SHP77 (cell line): ENCODE measurements around the gene HOXA3.

Source experiments
- DNase-seq, 2 experiments: peaks; one replicate each; lab custom pipeline; 2025; lab: John Stamatoyannopoulos, UW

HOXA3 gene

DNA sequence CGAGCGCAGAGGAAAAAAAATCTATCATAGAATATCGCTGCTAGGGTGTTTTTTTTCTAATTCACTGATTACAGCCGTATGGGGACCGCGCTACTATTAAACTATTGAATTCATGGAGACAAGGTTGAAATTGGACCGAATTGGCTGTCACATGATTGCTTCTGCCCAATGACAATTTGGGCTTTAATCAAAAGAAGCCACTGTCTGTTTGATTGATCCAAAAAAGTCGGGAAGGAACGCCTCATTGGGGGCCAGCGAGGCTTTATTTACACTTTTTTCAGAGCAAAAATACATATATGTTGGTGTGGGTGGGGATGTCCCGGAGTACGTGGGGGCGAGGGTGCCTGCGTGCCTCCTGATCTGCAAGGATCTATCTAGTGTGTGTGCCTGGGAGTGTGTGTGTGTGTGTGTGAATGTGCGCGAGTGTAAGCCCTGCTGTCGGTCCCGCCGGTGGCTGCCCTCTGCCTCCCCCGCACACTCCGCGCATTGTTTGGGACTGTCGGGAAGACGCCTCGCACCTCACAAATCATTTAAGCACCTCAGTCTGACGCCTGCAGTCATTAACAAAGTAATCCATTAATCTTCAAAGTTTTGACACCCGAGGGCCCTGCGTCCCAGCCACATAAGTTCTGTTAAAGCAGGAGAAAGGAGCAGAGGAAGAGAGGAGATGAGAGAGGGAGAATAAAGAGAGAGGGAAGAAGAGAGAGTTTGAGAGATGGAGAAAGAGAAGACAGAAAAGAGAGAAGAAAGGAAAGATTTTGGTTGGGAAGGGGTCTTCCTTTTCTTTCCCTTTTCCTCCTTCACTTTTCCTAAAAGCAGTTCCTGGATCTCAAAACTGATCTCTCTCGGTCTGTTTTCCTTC, 49.6 kb downstream of the HOXA3 start, which contains the start of gene HOXA2:
HOXA2 (minus strand) TSS at position 103 of the 862 bp plus-strand sequence. CDS start 183 bp downstream, outside the sequence.
- no peak for DNase-seq

DNA sequence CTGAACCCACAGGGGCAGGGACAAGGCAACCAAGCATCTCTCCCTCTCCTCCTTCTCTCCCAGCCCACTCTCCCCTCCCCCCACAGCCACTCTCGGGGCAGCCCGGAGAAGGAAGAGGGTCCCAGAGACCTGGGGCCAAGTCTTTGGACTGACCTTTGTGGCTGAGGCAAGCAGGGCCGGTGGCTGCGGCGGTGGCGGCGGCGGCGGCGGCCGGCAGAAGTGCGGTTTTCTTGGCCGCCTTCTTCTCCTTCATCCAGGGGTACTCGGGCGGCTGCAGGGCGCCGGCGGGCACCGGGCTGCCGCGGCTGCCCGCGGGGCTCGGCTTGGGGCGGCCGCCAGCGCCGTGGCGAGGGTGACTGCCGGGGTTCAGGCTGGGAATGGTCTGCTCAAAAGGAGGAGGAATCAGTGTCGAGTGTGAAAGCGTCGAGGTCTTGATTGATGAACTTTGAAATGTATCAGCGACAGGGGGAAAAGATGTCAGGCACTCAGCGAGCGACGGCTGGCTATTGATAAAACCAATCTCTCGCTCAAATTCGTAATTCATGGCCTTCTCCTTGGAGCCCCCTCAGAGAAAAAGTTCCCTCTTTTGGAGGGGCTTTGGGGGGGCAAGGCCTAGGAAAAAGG, 50.3 kb downstream of the HOXA3 start:
- no peak for DNase-seq

DNA sequence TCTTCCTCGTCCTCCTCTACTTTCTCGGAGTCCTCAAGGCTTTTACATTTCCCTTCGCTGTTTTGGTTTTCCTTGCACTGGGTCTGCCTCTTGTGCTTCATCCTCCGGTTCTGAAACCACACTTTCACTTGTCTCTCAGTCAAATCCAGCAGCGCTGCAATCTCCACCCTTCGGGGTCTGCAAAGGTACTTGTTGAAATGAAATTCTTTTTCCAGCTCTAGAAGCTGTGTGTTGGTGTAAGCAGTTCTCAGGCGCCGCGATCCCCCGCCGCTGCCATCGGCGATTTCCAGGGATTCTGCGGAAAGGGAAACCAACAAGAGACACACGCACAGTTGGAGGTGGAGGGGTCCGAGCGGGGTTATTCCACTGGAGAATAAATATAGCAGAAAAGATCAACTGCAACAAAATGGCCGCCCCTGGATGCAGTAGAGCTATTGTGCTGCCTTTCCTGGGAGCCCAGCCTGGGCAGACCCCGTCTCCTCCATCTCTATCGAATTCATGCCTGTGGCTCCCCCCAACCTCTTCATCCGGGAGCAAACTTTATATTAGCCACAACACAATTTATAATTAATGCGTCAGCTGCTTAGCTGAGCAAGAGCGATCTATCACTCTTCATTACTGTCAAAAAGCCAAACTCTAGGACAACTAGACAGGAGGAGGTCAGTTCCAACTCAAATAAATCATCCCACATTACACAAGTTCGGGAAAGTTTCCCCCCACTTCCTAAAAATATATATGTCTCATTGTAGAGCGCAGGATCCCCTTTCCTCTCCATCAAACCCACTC, 51.0 kb downstream of the HOXA3 start:
- no peak for DNase-seq

DNA sequence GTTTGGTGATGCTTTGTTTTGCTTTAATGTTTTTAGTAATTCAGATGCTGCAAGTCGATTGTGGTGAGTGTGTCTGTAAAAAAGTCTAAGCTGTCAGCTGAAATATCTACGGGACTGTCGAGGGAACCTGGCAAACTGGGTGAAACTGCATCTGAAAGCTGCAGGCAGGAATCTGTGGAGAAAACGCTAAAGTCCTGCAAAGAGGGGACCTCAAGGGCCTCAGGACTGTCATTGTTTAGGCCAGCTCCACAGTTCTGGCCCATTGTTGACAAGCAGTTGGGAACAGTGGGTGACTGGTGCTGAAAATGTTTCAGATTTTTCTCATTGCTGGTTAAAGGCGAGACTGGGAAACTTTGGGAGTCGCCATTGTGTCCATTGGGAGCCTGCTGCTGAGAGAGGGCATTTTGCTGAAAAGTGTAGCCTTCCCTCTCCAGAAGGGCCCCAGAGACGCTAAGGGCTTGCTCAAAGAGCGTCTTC, 51.7 kb downstream of the HOXA3 start:
- DNase-seq = no peak

DNA sequence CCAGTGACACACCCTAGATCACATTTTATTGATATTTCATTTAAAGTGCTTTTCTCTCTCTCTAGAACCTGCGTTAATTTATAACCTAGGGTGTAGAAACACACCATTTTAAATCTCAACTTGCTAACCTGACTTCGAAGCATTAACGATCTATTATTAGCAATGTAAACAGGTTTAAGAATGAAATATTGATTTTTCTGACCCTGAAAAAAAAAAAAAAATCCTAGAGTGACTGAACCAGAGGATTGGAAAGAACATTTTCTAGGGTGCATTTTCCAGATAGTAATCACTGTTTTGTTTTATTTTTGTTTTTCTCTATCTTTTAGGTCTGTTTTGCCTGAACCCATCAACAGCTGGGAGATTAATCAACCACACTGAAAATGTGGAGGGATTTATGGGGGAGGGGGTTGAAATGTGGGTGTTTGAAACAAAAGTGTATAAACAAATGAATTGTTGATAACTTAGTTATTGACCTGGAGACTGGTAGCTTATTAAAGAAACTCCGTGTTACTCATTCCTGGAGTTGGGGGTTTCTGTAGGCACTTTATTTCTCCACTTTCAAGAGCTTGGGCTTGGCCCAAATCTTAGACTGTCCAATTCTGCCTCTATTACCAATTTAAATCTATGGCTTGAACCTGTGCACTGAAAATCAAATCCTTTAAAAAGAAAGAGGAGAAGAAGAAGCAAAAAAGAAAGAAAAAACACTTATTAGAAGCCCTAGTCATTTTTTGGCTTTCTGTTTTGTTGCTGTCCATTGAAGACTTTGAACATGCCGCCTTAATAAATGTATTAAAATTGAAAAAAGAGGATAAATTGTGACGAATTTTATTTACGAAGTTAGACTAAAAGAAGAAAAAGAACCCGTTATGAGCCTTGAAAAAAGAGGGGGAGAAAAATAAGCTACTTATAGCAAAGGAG, 52.7 kb downstream of the HOXA3 start:
- DNase-seq = no peak

DNA sequence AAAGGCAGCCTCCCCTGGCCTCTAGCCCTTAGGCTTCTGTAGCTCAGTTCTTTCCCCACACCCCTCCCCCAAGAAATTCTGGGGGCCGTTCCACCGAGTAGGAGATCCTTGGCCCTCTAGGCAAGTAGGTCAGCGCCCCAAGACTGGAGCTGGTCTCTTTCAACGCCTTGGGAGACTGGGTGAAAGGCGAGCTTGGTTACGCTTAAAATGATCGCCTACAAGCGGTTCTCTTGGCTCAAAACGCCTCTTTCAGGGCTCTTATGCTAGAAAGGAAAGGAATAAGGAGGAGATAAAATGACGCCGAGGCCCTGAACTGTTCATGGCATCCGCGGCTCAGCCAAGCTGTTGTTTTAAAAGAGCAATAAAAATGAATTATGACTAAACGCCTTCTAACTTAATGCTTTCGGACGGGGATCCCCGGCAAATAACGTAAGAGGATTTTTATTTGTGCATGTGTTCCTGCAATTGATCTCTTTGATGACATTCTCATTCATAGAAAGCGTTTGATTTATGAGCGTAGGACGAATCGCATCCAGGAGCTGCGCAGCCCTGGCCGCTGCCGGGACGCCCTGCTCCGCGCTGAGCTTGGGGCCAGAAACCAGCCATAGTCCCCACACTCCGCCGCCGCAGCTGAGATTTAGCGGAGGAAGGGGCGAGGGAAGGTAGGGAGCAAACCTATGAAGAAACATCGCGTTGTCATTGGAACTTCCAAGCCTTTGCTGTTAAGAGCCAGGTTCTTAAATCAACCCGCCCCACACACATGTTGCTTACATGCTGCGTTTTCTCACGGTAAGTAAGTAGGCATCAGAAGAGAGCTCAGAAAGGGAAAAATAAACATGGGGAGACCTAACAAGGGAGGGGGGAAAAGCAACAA, 53.6 kb downstream of the HOXA3 start:
- DNase-seq = no peak

DNA sequence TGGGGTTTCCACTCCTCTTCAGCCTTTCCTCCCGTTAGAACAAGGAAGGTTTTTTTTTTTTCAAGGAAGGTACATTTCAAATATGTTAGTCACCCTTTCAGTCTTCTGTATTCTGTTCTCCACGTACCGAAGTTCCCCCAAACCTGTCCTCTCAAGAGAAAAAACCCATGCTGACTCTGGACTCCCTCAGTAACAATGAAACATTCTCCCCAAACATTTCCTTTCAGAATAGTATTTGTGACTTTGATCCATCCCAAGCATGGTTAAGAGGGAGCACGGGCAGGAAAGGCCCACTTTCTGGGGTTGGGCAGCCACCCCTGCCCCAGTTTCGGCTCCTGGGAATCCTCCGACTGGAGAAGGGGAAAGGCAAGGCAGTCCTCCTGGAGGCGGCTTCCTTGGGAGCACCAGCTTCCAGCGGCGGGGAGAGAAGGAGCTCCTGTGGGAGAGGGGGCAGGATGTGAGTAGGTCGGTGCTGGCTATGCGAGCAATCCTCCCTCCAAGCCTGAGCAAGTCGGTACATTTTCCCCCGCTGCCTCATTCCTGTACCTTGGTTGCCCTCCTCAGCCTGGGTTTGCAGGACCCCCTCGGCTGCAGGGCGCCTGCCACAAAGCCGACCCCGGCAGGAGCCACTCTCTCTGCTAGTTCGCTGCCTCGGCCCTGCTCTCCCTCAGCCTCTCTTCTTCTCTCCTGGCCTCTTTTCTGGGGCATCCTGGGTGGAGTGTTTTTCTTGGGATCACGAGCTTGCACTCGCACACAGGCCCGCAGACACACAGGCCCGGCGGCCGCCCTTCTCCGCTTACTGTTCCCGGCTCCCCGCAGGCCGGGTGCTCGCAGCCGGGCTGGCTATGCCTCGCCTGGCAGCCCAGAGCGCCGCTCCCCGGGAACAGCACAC, 54.5 kb downstream of the HOXA3 start:
- DNase-seq = no peak

DNA sequence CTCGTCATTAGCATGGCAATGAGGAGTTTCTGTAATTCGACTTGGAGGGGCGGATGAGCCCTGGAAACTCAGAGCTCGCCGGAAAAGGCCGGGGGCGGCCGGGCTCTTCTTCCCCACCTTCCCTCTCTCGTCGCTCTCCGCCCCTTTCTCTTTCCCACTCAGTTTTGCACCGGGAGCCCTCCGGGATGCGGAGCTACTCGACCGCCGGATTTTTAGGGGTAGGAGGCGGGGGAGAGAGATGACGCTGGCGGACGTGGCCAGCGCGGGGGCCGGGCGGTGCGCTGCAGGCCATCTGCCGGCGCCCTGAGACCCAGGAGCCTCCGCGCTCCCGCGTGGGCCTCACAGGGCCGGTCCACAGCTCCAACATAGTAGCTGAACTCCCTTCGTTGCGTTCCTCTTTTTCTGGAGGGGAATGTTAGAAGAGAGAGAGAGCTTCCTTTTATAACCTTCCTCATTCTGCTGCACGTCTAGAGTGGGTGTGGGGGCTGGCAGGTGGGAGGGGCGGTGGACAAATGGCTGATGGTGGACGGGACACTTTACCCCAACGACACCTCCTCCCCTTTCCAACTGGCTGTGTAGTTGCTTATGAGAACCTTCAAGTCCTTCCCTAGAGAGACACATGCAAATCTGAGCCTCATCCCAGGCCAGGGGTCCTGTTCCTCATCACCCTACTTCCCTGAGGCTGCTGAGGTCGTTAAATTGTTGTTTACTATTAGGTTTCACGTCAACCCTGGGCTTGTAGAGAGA, 55.4 kb downstream of the HOXA3 start:
- DNase-seq = no peak

DNA sequence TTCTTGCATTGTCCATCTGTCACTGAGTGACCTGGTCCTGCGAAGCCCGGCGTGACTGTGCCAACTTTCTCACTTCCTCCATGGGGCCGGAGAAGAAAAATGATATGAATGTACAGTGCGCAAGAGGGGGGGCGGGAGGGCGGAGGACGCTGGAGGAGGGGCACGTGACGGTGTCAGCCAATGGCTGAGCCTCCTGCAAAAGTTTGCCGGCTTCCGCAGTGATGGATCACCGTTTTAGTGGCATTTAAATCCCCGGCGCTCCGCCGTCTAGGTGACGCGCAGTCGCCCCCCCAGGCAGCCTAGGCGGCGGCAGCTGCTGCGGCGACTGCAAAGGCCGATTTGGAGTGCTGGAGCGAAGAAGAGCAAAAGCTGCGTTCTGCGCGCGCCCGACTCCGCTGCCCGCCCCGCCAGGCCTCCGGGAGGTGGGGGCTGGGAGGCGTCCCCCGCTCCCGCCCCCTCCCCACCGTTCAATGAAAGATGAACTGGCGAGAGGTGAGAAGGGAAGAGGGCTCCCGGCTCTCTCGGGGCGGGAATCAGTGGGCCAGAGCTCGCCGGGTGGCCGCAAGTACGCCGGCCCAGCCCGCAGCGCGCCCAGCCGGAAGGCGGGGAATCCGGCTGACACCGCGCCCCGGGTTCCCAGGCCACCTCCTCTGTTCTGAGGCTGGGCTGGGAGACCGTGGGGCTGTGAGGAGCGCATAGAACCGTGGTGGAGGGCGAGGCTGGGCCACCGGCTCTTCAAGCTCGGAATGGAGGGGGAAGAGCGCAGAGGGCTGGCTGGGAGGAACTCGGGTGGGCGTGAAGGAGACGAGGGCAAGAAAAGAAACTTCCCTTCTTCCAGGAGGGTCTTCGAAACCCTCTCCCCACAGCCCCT, 56.3 kb downstream of the HOXA3 start, which contains the start of gene HOXA1:
HOXA1 (minus strand) TSS at position 104 of the 871 bp plus-strand sequence; CDS start at position 16, 88 bp downstream.
- no peak for DNase-seq

DNA sequence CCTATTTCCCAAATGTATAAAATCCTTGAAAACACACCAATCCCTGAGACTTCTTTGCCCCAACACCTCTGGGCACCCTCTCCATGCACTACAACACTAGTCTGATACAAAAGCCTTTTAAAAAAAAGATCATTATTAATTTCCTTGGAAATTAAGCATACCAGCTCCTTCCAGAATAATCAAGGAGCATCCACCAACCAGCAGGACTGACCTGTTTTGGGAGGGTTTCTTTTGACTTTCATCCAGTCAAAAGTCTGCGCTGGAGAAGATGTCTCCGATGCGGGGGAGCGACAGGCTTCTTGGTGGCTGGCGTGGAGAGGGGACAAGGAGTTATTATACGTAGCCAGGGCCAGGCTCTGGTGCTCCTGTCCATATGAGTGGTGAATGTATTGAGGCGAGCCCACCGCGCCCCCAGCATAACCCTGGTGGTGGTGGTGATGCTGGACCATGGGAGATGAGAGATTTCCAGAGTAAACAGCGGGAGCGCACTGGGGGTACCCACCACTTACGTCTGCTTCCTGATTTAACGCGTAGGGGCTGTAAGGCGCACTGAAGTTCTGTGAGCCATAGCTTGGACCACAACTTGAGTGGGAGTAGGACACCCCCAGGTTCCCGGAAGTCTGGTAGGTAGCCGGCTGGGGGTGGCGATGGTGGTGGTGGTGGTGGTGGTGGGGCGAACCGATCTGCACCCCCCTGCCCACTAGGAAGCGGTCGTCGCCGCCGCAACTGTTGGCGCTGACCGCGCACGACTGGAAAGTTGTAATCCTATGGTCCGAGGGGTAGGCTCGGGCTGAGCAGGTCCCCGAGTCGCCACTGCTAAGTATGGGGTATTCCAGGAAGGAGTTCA, 57.1 kb downstream of the HOXA3 start:
- DNase-seq = no peak

DNA sequence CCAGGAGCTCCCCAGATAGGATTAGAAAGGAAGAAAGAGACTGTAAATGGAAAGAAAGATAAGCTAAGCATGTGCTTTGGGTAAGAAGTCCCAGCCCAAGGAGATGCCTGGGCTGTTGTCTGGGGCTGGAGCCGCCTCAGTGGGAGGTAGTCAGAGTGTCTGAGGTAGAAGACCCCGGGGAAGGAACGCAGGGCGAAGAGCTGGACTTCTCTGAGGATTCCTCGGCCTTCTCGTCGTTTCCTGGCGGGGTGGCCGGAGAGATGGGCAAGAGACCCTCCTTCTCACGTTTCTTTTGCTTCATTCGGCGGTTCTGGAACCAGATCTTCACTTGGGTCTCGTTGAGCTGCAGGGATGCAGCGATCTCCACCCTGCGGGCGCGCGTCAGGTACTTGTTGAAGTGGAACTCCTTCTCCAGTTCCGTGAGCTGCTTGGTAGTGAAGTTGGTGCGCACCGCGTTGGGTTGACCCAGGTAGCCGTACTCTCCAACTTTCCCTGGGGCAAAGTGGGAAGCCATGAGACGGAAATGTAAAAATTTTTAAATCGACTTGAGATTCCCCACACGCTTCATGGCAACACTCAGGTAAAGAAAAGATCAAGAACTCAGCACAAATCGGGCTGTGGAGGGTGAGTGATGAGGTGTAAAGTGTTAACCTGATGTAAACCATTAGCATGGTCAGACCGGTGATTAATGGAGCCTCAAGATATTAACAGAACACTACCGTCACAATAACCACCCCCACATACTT, 57.9 kb downstream of the HOXA3 start:
- no peak for DNase-seq

DNA sequence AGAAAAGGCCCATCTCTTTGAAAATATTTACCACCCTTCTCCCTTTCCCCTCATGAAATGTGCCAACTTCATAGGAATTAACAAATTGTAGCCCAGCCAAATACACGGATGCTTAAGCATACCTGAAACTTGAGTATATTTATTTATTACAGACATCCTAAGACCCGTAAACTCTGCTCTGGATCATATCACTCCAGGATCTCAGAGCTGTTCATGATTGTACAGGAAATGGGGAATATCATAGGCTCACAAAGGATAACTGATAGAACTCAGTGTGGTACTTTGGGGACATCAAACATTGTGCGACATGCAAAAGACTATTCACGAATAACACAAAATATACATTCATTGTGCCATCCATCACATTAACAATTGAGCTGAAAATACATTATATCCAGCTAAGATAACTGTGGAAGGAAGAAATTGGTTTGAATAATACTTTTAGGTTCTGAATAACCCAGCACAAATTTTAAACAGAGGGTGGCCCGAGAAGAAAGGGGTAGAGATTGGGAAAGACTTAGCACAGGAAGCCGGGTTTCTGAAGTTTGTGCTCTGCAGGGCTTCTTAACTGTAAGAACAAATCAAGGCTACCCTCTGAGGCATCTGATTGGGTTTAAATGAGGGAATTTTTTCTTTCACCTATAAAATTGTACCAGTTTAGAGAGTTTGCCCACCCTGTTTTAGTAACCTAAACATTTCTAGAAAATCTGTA, 59.0 kb downstream of the HOXA3 start:
- DNase-seq = no peak

DNA sequence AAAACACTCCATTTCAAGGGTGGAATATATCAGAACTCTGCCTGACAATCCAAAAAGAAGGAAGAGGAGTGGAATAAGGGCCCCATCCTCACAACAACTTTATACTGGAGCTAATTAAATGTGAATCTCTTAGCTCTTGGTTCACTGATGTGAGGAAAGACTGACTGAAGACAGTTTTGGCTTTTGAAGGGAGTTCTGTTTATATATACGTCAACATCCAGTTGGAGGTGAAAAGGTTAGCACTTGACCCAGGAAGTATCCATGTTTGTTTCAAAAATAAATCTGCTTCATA, 59.6 kb downstream of the HOXA3 start:
- no peak for DNase-seq

DNA sequence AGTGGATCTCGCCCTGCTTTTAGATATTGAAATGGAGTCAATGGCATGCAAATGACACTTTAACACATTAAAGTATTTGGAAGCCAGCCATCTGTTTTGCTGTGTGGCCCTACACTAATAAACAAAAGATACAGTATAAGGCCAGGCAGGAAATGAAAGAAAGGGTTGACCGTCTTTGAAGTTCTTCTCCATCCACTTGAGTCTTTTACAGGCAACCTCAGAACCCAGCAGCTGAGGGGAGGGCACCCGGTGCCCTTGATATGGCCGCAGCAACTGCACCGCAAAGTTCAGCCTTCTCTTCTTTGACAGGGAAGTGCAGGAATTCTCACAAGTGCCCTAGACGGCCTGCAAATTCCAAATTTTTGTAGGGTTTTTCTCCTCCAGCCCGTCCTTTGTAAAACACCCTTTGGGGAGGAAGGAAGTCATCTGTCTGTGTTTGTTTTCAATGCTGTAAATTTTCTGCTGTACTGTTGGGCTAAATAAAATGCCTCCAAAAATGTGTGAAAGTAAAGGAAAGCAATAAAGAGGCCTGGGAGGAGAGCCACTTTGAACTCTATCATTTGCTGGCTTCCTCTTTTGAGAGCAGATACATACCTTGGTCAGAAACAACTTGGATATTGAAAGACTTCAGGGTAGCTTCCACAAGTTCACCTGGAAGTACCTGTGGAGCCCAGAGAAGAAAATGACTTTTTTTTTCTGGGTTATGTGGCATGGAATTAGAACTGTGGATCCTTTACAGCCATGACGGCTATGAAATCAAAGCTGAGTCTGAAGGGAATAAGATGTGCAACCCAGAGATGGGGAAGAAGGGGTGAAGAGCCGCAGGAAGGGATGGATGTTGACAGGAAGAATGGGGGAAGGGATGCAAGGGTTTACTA, 60.2 kb downstream of the HOXA3 start:
- no peak for DNase-seq
